KBM-7 (cell line): ENCODE data around the gene NFATC3.
"Not testable (repeated sequence)": the region's sequence is repeated elsewhere in the genome, so short reads cannot be mapped to it uniquely, and the experiment has no call there.

Source experiments
- DNase-seq: peaks from one replicate; pipeline ENCODE4 v3.0.0-alpha.2; 2015
- in situ Hi-C: fragments of 300-500 bp; cut with MboI; formaldehyde crosslinking; loops from 2 replicates; pipeline ENCODE4 v1.14.3; 2020; ENCODE audit warnings: low sequenced_read_pairs, low pct_unique_long_range_greater_than_20kb, mixed read lengths

NFATC3 gene

DNA sequence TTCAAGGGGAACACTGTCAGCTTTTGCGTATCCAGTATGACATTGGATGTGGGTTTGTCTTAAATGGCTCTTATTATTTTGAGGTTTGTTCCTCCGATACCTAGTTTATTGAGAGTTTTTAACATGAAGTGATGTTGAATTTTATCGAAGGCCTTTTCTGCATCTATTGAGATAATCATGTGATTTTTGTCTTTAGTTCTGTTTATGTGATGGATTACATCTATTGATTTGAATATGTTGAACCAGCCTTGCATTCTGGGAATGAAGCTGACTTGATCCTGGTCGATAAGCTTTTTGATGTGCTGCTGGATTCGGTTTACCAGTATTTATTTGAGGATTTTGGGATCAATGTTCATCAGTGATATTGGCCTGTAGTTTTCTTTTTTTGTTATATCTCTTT lies 24.0 kb downstream of the NFATC3 start:
- DNase-seq = not testable (repeated sequence)

DNA sequence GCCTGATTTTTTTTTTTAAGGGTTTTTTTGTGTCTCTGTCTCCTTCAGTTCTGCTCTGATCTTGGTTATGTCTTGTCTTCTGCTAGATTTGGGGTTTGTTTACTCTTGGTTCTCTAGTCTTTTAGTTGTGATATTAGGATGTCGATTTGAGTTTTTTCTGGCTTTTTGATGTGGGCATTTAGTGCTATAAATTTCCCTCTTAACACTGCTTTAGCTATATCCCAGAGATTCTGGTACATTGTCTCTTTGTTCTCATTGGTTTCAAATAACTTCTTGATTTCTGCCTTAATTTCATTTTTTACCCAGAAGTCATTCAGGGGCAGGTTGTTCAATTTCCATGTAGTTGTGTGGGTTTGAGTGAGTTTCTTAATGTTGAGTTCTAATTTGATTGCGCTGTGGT lies 25.4 kb downstream of the NFATC3 start:
- DNase-seq, in situ Hi-C loops: not testable (repeated sequence)

More for the DNA sequence above, 24.0 kb downstream of the NFATC3 start:
- in situ Hi-C loops = not testable (repeated sequence)

GRCh38 chr16:68111379-68111778 lies 26.2 kb downstream of the NFATC3 start:
- in situ Hi-C loops = no loop called here
- no peak for DNase-seq

- no peak for DNase-seq
- in situ Hi-C loops = no loop called here
Observed at GRCh38 chr16:68113059-68113761, 28.0 kb downstream of the NFATC3 start.

DNA sequence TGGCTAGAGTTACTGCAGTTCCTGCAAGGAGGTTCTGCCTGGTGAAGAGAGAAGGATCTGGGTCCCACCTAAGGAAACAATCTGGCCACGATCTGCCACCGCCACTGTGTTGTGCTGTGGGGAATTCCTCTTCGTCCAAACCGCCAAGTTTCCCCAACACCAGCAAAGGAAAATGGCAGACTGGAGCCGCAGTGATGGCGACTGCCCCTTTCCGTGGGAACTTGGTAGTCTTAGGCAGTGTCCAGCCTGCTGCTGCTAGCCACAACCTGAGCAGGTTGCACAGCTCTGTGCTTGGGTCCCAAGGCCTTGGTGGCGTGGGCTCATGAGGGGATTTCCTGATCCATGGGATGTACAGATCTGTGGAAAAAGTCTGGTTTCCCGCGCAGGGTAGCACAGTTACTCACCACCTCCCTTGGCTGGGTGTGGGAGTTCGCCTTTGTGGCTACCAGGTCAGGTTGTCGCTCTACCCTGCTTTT lies 28.6 kb downstream of the NFATC3 start:
- in situ Hi-C loops = no loop called here
- no peak for DNase-seq

GRCh38 chr16:68114939-68115338 lies 29.8 kb downstream of the NFATC3 start:
- in situ Hi-C loops = not testable (repeated sequence)

GRCh38 chr16:68115851-68116250 lies 30.7 kb downstream of the NFATC3 start:
- DNase-seq = no peak
- in situ Hi-C loops = no loop called here

More at GRCh38 chr16:68114939-68115338, 29.8 kb downstream of the NFATC3 start:
- not testable (repeated sequence) for DNase-seq

DNA sequence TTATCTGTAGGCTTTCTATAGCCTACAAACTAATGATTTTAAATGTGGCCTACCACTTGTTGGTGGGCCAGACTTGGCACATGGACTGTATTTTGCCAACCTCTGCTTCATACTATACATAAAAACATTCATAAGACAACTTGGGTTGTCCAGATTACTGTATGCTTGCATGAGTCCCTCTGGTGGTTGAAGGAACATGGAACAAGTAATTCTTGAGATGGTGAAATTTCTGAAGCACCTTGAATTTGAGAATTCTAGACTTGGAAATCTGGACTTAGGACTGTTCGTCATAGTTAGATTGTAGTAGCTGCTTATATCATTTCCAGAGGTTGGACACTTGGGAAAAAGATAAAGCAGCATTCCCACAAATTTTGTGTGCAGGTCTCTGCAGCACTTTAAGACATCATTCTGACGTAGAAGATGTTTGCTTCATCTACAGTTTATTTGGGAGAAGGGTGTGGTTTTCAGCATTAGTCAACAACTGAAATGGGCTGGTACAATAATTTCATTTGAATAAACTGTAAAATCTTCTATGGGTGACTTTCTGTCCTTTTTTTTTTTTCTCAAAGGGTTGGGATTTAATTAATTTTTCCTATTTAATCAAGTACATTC lies 31.2 kb downstream of the NFATC3 start:
- DNase-seq = peak; percentile 46
- in situ Hi-C loops = no loop called here

DNA sequence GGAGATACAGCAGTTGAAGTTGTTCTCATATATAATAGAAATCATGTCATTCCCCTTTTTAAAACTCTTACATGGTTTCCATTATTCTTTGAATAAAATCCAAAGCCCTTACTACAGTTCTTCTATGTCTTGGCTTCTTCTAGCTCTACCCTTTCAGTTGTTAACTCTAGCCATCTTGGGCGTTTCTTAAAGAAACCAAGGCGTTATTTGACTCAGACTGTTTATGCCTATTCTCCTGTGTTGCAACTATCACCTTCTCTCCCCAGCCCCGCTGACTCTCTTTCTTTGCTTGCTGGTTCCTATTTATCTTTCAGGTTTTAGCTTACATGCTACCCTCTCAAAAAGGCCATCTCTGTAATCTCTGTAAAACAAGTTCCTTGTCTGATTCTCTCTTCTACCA lies 32.7 kb downstream of the NFATC3 start:
- DNase-seq = no peak
- in situ Hi-C loops = no loop called here

DNA sequence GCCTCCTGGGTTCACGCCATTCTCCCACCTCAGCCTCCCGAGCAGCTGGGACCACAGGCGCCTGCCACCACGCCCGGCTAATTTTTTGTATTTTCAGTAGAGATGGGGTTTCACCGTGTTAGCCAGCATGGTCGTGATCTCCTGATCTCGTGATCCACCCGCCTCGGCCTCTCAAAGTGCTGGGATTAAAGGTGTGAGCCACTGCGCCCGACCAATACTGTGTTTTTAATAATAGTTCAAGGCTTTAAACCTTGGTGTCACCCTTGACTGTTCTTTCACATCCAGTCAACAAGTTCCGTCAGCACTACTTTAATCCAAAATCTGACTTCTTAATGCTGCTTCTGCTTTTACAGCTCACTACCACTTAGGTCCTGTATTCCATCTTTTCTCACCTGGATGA lies 33.8 kb downstream of the NFATC3 start:
- in situ Hi-C loops, DNase-seq: not testable (repeated sequence)

GRCh38 chr16:68120496-68120895 lies 35.3 kb downstream of the NFATC3 start:
- DNase-seq, in situ Hi-C loops: not testable (repeated sequence)

- in situ Hi-C loops = no loop called here
- no peak for DNase-seq
Observed at GRCh38 chr16:68126395-68126794, 41.2 kb downstream of the NFATC3 start.

DNA sequence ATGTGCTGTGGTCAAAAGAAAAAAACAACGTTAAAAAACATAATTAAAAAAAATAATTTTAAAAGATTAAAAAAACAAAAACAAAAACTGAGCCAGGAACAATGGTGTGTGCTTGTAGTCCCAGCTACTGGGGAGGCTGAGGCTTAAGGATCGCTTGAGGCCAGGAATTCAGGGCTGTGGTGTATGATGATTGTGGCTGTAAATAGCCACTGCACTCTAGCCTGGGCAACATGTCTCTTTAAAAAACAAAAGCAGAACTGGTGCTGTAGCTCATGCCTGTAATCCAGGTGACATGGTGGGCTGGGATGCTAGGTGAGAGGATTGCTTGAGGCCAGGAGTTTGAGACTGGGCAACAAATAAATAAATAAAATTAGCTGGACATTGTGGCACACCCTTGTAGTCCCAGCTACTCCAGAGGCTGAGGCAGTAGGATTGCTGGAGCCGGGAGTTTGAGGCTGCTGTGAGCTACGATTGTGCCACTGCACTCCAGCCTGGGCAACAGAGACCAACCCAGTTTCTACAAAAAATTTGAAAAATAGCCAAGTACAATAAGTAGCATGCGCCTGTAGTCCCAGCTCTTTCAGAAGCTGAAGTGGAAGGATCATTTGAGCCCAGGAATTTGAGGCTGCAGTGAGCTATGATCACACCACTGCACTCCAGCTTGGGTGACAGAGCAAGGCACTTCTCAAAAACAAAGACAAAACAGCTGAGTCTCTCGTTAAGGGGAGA lies 43.6 kb downstream of the NFATC3 start:
- DNase-seq = no peak
- in situ Hi-C loops = no loop called here

- no peak for DNase-seq
- in situ Hi-C loops = no loop called here
Observed at GRCh38 chr16:68130520-68130919, 45.4 kb downstream of the NFATC3 start.

DNA sequence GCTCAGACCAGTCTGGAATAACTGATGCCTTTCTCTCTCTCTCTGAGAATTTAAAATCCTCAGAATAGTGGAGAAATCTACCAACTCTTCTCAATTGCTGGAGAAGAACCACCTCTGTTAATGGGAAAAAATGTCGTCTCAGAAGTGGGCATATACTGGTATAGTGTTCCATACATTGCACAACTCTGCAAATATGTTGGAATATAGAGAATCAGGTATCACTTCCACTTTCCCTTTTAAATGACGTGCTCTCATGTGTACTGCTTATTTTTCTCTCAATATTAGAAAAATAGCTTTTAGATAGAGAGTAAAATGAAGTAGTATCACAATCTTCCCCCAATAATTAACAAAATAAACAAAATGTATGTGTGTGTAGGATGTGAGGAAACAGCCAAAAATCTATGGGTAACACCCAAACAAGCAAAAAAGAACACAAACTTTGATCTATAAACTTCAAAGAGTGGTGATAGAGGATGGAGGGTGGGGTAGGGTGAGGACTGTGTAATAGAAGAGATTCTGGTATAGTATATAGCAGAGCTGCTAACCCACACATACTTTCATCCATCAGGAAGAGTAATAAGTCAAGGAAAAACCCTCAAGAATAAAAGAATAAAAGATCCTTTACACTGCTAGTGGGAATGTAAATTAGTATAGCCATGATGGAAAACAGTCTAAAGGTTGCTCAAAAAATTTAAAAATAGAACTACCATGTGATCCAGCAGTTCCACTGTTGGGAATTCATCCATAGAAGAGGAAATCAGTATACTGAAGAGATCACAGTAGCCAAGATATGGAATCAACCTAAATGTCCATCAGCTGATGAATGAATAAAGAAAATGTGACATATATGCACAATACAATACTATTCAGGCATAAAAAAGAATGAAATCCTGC lies 46.9 kb downstream of the NFATC3 start:
- in situ Hi-C loops = no loop called here
- no peak for DNase-seq

DNA sequence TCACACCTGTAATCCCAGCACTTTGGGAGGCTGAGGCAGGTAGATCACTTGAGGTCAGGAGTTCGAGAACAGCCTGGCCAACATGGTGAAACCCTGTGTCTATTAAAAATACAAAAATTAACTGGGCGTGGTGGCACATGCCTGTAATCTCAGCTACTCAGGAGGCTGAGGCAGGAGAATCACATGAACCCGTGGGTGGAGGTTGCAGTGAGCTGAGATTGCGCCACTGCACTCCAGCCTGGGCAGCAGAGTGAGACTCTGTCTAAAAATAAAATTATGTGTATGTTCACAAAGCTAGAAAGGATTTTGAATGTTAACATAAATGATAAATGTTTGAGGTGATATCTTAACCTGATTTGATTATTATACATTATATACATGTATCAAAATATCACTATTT lies 47.8 kb downstream of the NFATC3 start:
- in situ Hi-C loops, DNase-seq: not testable (repeated sequence)

GRCh38 chr16:68134644-68135043 lies 49.5 kb downstream of the NFATC3 start:
- in situ Hi-C loops = no loop called here
- no peak for DNase-seq

DNA sequence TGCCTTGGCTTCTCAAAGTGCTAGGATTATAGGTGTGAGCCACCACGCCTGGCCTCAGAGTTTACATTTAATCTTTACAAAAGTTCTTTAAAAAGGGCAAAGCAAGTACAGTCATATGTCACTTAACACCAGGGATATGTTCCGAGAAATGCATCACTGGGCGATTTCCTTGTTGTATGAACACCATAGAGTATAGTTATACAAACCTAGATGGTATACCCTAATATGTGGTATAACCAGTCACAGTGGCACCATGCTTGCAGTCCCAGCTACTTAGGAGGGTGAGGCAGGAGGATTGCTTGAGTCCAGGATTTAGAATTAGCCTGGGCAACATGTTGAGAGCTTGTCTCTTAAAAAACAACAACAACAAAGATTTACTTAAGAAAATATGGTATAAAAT lies 51.3 kb downstream of the NFATC3 start:
- no peak for DNase-seq
- in situ Hi-C loops = no loop called here

DNA sequence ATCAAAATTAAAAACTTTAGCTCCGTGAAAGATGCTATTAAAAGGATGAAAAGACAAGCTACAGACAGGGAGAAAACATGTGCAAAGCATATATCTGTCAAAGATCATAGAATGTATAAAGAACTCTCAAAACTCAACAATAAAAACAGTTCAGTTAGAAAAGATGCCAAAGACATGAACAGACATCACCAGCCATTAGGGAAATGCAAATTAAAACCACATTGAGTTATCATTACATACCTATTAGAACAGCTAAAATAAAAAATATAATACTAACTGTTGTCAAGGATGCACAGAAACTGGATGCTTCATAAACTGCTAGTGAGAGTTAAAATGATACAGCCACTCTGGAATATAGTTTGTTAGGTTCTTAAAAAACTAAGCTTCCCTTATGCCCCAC lies 58.8 kb downstream of the NFATC3 start:
- in situ Hi-C loops = no loop called here

More for the DNA sequence above, 58.8 kb downstream of the NFATC3 start:
- no peak for DNase-seq
